WTC11 (cell line): ENCODE measurements around the gene BIRC2. TPM values are rescaled to one million over a fixed set of nuclear protein-coding genes. Genes with fewer than 3 reads are reported as not detected.
A peak's percentile ranks its signal among the peaks of the same experiment; 100 is the strongest.
"Not testable (repeated sequence)": the region's sequence is repeated elsewhere in the genome, so short reads cannot be mapped to it uniquely, and the experiment has no call there.

Experiments
- ATAC-seq: fragments of 200-7000 bp; cut with Tn5 transposase; 2 replicates; pipeline ENCODE4 v1.10.0; 2021; ENCODE audit warnings: mild to moderate bottlenecking, moderate library complexity
- CTCF ChIA-PET: fragments of 300-600 bp; sonication (Branson Sonifier 250); formaldehyde crosslinking; loops from one replicate; lab custom pipeline; 2021; ENCODE audit warnings: antibody characterized with exemption; lab: Charles Lee
- POLR2A ChIA-PET: fragments of 350-600 bp; sonication (Branson Sonifier 250); formaldehyde crosslinking; loops from one replicate; lab custom pipeline; 2021; ENCODE audit warnings: antibody characterized with exemption; lab: Charles Lee
- DNase-seq: peaks from one replicate; pipeline ENCODE4 v3.0.0; 2021; ENCODE audit warnings: low spot score
- H3K27ac Mint-ChIP-seq: 2 replicates; pipeline ENCODE4 v1.8.0; 2021; ENCODE audit warnings: mixed read lengths
- H3K27me3 Mint-ChIP-seq: 2 replicates; pipeline ENCODE4 v1.8.0; 2021; ENCODE audit warnings: low read depth, mild to moderate bottlenecking, moderate library complexity, mixed read lengths
- H3K36me3 Mint-ChIP-seq: 2 replicates; pipeline ENCODE4 v1.8.0; 2021; ENCODE audit warnings: mixed read lengths
- H3K4me1 Mint-ChIP-seq: 2 replicates; pipeline ENCODE4 v1.8.0; 2022; ENCODE audit warnings: mixed read lengths
- H3K4me3 Mint-ChIP-seq: 2 replicates; pipeline ENCODE4 v1.8.0; 2021; ENCODE audit warnings: mild to moderate bottlenecking, moderate library complexity, mixed read lengths
- H3K9me3 Mint-ChIP-seq: 2 replicates; pipeline ENCODE4 v1.8.0; 2021; ENCODE audit warnings: mixed read lengths
- ATF1 ChIP-seq: sonication (generic); formaldehyde crosslinking; IDR thresholded peaks from 2 replicates; pipeline ENCODE4 v1.8.1; 2023; ENCODE audit warnings: mild to moderate bottlenecking, moderate library complexity, missing genetic modification reagents
- ETV6 ChIP-seq: sonication (generic); formaldehyde crosslinking; IDR thresholded peaks from 2 replicates; pipeline ENCODE4 v1.8.1; 2022; ENCODE audit warnings: mild to moderate bottlenecking, missing genetic modification reagents
- FOXK1 ChIP-seq: sonication (generic); formaldehyde crosslinking; IDR thresholded peaks from 2 replicates; pipeline ENCODE4 v1.8.0; 2022; ENCODE audit warnings: mild to moderate bottlenecking, moderate library complexity, missing genetic modification reagents
- MAX ChIP-seq: sonication (generic); formaldehyde crosslinking; IDR thresholded peaks from 2 replicates; pipeline ENCODE4 v1.8.0; 2022; ENCODE audit warnings: mild to moderate bottlenecking, missing genetic modification reagents
- SMAD3 ChIP-seq: sonication (generic); formaldehyde crosslinking; IDR thresholded peaks from 2 replicates; pipeline ENCODE4 v1.8.0; 2022; ENCODE audit warnings: missing genetic modification reagents, mild to moderate bottlenecking, borderline replicate concordance
- SMAD4 ChIP-seq: sonication (generic); formaldehyde crosslinking; IDR thresholded peaks from 2 replicates; pipeline ENCODE4 v1.8.0; 2022; ENCODE audit warnings: mild to moderate bottlenecking, missing genetic modification reagents
- SOX15 ChIP-seq: fragments of 250-450 bp; sonication (Bioruptor Pico); IDR thresholded peaks from 2 replicates; pipeline ENCODE4 v1.9.0; 2021; ENCODE audit warnings: mild to moderate bottlenecking
- STAT6 ChIP-seq: sonication (generic); formaldehyde crosslinking; conservative IDR thresholded peaks from 2 replicates; pipeline ENCODE4 v1.8.1; 2023; ENCODE audit warnings: mild to moderate bottlenecking, low read depth, missing genetic modification reagents, moderate library complexity
- USF1 ChIP-seq: sonication (generic); formaldehyde crosslinking; IDR thresholded peaks from 2 replicates; pipeline ENCODE4 v1.8.0; 2022; ENCODE audit warnings: mild to moderate bottlenecking, missing genetic modification reagents
- ZBTB43 ChIP-seq: sonication (generic); formaldehyde crosslinking; IDR thresholded peaks from 2 replicates; pipeline ENCODE4 v1.8.1; 2023; ENCODE audit warnings: mild to moderate bottlenecking, missing genetic modification reagents
- ZNF138 ChIP-seq: sonication (generic); formaldehyde crosslinking; conservative IDR thresholded peaks from 2 replicates; pipeline ENCODE4 v1.8.1; 2022; ENCODE audit warnings: mild to moderate bottlenecking, moderate library complexity, missing genetic modification reagents
- total RNA-seq: library from RNA; stranded (reverse); gene quantifications from 3 replicates; pipeline ENCODE4 v1.2.3, GENCODE V29; 2021
- TF ChIP-seq, protein P1 (sequence below): sonication (generic); formaldehyde crosslinking; IDR thresholded peaks from 2 replicates; pipeline ENCODE4 v1.8.0; 2022; ENCODE audit warnings: mild to moderate bottlenecking, missing genetic modification reagents
- TF ChIP-seq, protein P2 (sequence below): sonication (generic); formaldehyde crosslinking; IDR thresholded peaks from 2 replicates; pipeline ENCODE4 v1.8.0; 2023; ENCODE audit warnings: mild to moderate bottlenecking, missing genetic modification reagents
- TF ChIP-seq, protein P3 (sequence below): sonication (generic); formaldehyde crosslinking; IDR thresholded peaks from 2 replicates; pipeline ENCODE4 v1.8.0; 2022; ENCODE audit warnings: missing genetic modification reagents

BIRC2 gene
- total RNA-seq, 1 experiment from 2014 or later, result 22.3 TPM

DNA sequence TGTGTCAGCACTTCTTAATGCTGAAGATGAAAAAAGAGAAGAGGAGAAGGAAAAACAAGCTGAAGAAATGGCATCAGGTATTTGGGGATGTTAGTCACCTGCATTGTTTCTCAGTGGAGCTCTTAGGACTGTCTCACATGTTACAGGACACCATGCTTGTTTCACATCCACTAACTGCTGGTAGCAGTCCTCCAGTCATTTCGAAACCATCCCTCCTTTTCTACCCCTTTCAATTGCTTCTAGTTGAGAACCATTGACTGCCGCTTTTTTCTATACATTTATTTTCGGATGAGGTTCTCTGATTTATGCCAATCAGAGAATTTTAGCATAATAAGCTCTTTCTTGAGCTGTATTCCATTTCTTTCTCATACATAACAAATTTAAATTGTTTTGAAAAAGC lies 21.5 kb downstream of the BIRC2 start:
- Mint-ChIP-seq H3K9me3 (no peaks in the 10 kb centered on the region; the same call in 1 of the 2 replicates), H3K27ac (no peak overlapping the region), H3K27me3 (no peaks in the 10 kb centered on the region), H3K4me1 (no peaks in the 10 kb centered on the region), H3K4me3 (no peak overlapping the region), H3K36me3 (peaks cover 50% of the 10 kb centered on the region)
- TF ChIP-seq, protein P1, sequence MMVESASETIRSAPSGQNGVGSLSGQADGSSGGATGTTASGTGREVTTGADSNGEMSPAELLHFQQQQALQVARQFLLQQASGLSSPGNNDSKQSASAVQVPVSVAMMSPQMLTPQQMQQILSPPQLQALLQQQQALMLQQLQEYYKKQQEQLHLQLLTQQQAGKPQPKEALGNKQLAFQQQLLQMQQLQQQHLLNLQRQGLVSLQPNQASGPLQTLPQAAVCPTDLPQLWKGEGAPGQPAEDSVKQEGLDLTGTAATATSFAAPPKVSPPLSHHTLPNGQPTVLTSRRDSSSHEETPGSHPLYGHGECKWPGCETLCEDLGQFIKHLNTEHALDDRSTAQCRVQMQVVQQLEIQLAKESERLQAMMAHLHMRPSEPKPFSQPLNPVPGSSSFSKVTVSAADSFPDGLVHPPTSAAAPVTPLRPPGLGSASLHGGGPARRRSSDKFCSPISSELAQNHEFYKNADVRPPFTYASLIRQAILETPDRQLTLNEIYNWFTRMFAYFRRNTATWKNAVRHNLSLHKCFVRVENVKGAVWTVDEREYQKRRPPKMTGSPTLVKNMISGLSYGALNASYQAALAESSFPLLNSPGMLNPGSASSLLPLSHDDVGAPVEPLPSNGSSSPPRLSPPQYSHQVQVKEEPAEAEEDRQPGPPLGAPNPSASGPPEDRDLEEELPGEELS, result no peak
- TF ChIP-seq SMAD3 (CRISPR knock-in tag) (no peak), FOXK1 (no peak)
- POLR2A ChIA-PET, result no interaction called here
- CTCF ChIA-PET, result interaction anchor here (3.2 kb wide), 1 partner anchor 26 kb away, joined by 8 read pairs; no protein-coding TSS in a partner anchor
- DNase-seq, result no peak
- ATAC-seq, result no peak

DNA sequence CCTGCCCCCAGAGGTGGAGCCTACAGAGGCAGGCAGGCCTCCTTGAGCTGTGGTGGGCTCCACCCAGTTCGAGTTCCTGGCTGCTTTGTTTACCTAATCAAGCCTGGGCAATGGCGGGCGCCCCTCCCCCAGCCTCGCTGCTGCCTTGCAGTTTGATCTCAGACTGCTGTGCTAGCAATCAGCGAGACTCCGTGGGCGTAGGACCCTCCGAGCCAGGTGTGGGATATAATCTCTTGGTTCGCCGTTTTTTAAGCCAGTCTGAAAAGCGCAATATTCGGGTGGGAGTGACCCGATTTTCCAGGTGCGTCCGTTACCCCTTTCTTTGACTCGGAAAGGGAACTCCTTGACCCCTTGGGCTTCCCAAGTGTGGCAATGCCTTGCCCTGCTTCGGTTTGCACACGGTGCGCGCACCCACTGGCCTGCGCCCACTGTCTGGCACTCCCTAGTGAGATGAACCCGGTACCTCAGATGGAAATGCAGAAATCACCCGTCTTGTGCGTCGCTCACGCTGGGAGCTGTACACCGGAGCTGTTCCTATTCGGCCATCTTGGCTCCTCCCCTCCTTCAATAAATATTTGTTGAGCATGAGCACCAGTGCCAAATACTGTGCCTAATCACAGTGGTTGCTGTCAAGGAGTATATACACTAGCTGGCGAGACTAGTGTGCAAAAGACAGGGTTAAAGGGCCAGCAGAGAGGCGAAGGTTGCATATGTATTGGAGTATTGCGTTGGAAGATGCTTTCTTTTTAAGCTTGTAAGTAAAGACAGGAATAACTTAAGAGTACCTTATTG lies 27.8 kb downstream of the BIRC2 start:
- TF ChIP-seq, protein P2, sequence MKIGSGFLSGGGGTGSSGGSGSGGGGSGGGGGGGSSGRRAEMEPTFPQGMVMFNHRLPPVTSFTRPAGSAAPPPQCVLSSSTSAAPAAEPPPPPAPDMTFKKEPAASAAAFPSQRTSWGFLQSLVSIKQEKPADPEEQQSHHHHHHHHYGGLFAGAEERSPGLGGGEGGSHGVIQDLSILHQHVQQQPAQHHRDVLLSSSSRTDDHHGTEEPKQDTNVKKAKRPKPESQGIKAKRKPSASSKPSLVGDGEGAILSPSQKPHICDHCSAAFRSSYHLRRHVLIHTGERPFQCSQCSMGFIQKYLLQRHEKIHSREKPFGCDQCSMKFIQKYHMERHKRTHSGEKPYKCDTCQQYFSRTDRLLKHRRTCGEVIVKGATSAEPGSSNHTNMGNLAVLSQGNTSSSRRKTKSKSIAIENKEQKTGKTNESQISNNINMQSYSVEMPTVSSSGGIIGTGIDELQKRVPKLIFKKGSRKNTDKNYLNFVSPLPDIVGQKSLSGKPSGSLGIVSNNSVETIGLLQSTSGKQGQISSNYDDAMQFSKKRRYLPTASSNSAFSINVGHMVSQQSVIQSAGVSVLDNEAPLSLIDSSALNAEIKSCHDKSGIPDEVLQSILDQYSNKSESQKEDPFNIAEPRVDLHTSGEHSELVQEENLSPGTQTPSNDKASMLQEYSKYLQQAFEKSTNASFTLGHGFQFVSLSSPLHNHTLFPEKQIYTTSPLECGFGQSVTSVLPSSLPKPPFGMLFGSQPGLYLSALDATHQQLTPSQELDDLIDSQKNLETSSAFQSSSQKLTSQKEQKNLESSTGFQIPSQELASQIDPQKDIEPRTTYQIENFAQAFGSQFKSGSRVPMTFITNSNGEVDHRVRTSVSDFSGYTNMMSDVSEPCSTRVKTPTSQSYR, result 0 out of 2 replicates have a peak, but pooled peaks have one; percentile 33
- peak; percentile 59 for TF ChIP-seq FOXK1
- TF ChIP-seq, all 79 proteins: peak for 2; not testable (repeated sequence) for 77
- ATAC-seq, H3K9me3 Mint-ChIP-seq, H3K27me3 Mint-ChIP-seq: not testable (repeated sequence)
- Mint-ChIP-seq H3K4me1 (peaks cover 13% of the 10 kb centered on the region), H3K4me3 (peak overlapping the region; percentile 72), H3K36me3 (peaks cover 28% of the 10 kb centered on the region), H3K27ac (peak overlapping the region; percentile 86)
- POLR2A ChIA-PET, result interaction anchor here (1.6 kb wide), 1 partner anchor 77 kb away, joined by 3 read pairs; no protein-coding TSS in a partner anchor
- CTCF ChIA-PET, result interaction anchor here (1.1 to 2.3 kb wide), 2 partner anchors 15 to 65 kb away, joined by 3 to 15 read pairs; no protein-coding TSS in a partner anchor
- peak; percentile 40 for DNase-seq

DNA sequence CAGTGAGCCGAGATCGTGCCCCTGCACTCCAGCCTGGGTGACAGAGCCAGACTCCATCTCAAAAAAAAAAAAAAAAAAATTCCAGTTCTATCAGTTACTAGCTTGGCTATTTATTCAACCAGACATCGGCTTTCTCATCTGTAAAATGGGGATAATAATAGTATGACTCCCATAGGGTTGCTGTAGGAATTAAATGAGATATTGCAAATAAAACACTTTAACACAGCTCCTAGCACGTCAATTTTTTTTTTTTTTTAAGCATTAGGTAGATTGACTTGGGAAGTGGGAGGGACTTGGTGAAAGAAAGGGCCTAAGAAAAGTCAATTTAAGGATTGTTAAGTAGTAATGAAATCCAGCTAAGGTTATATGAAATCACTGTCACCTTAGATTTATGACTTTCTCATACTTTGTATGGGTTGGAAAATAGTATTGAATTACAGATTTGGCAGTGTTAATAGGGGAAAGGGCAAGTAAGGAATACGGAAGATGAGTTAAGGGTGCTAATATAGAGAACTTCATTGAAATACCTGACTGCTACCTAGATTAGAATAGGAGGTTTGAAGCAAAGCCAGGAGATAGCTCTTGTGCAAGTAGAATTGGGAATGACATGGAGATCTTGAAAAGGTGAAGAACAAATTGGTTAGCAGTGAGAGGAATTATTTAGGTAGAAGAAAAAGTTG lies 28.8 kb downstream of the BIRC2 start:
- Mint-ChIP-seq H3K9me3 (no peaks in the 10 kb centered on the region), H3K27ac (no peak overlapping the region), H3K27me3 (no peaks in the 10 kb centered on the region), H3K4me1 (peaks cover 13% of the 10 kb centered on the region), H3K36me3 (peaks cover 33% of the 10 kb centered on the region), H3K4me3 (no peak overlapping the region)
- POLR2A ChIA-PET, result interaction anchor here (1.6 kb wide), 1 partner anchor 76 kb away, joined by 3 read pairs; no protein-coding TSS in a partner anchor
- DNase-seq (no peak), ATAC-seq (no peak)
- CTCF ChIA-PET, result interaction anchor here (1.1 to 2.3 kb wide), 3 partner anchors 14 to 66 kb away, joined by 3 to 15 read pairs (median 5); no protein-coding TSS in a partner anchor
- TF ChIP-seq ZNF138 (CRISPR knock-in tag) (no peak), SOX15 (no peak), ZBTB43 (CRISPR knock-in tag) (no peak), STAT6 (no peak), USF1 (CRISPR knock-in tag) (no peak), SMAD4 (CRISPR knock-in tag) (no peak), ETV6 (no peak), MAX (no peak), ATF1 (CRISPR knock-in tag) (no peak)
- TF ChIP-seq, protein P3, sequence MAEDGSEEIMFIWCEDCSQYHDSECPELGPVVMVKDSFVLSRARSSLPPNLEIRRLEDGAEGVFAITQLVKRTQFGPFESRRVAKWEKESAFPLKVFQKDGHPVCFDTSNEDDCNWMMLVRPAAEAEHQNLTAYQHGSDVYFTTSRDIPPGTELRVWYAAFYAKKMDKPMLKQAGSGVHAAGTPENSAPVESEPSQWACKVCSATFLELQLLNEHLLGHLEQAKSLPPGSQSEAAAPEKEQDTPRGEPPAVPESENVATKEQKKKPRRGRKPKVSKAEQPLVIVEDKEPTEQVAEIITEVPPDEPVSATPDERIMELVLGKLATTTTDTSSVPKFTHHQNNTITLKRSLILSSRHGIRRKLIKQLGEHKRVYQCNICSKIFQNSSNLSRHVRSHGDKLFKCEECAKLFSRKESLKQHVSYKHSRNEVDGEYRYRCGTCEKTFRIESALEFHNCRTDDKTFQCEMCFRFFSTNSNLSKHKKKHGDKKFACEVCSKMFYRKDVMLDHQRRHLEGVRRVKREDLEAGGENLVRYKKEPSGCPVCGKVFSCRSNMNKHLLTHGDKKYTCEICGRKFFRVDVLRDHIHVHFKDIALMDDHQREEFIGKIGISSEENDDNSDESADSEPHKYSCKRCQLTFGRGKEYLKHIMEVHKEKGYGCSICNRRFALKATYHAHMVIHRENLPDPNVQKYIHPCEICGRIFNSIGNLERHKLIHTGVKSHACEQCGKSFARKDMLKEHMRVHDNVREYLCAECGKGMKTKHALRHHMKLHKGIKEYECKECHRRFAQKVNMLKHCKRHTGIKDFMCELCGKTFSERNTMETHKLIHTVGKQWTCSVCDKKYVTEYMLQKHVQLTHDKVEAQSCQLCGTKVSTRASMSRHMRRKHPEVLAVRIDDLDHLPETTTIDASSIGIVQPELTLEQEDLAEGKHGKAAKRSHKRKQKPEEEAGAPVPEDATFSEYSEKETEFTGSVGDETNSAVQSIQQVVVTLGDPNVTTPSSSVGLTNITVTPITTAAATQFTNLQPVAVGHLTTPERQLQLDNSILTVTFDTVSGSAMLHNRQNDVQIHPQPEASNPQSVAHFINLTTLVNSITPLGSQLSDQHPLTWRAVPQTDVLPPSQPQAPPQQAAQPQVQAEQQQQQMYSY, result no peak
